Endodermal cell (in vitro differentiated cells): ENCODE data around the gene SPARC. TPM values are rescaled to one million over a fixed set of nuclear protein-coding genes. Genes with fewer than 3 reads are reported as not detected.

Source experiments
- DNase-seq: peaks from one replicate; pipeline ENCODE4 v3.0.0-alpha.2; 2017
- H3K27ac ChIP-seq: 2 replicates; pipeline ENCODE4 v1.5.1; 2013; ENCODE audit warnings: mild to moderate bottlenecking, low read depth, low read length, moderate library complexity
- H3K27me3 ChIP-seq: 2 replicates; pipeline ENCODE4 v1.6.1; 2013; ENCODE audit warnings: mild to moderate bottlenecking, low read length, moderate library complexity; ENCODE audit not compliant: insufficient read depth, control insufficient read depth, poor library complexity, severe bottlenecking
- H3K36me3 ChIP-seq: 2 replicates; pipeline ENCODE4 v1.7.0; 2013; ENCODE audit warnings: mild to moderate bottlenecking, low read length, moderate library complexity; ENCODE audit not compliant: control insufficient read depth, insufficient read depth
- H3K4me1 ChIP-seq: one replicate; pipeline ENCODE4 v1.7.0; 2013; ENCODE audit warnings: low read length; ENCODE audit not compliant: control insufficient read depth, insufficient read depth
- H3K4me3 ChIP-seq: 2 replicates; pipeline ENCODE4 v1.5.1; 2013; ENCODE audit warnings: mild to moderate bottlenecking, low read length, moderate library complexity
- H3K9ac ChIP-seq: 2 replicates; pipeline ENCODE4 v1.6.1; 2013; ENCODE audit warnings: mild to moderate bottlenecking, low read length, moderate library complexity; ENCODE audit not compliant: poor library complexity, severe bottlenecking; ENCODE audit errors: extremely low read depth
- H3K9me3 ChIP-seq: 2 replicates; pipeline ENCODE4 v1.6.1; 2013; ENCODE audit warnings: mild to moderate bottlenecking, low read length, moderate library complexity; ENCODE audit not compliant: control insufficient read depth
- H3K27ac Mint-ChIP-seq: 2 replicates; pipeline ENCODE4 v1.8.0; 2020; ENCODE audit warnings: mixed read lengths
- H3K27me3 Mint-ChIP-seq: 2 replicates; pipeline ENCODE4 v1.8.0; 2021; ENCODE audit warnings: mild to moderate bottlenecking, mixed read lengths; ENCODE audit not compliant: insufficient read depth
- H3K36me3 Mint-ChIP-seq: 2 replicates; pipeline ENCODE4 v1.8.0; 2020; ENCODE audit warnings: low read depth, mixed read lengths
- H3K4me1 Mint-ChIP-seq: 2 replicates; pipeline ENCODE4 v1.8.0; 2020; ENCODE audit warnings: mixed read lengths
- H3K4me3 Mint-ChIP-seq: 2 replicates; pipeline ENCODE4 v1.8.0; 2020; ENCODE audit warnings: mild to moderate bottlenecking, moderate library complexity, mixed read lengths
- H3K9me3 Mint-ChIP-seq: 2 replicates; pipeline ENCODE4 v1.8.0; 2020; ENCODE audit warnings: mild to moderate bottlenecking, mixed read lengths
- WGBS, 2 experiments: methylation state at CpG; one replicate each; pipeline versions ENCODE4 v1.1.5 to v1.1.7; 2013; ENCODE audit warnings: missing lambda C conversion rate in 2 of 2, mixed read lengths in 1 of 2; ENCODE audit not compliant: insufficient coverage in 1 of 2, insufficient read length in 1 of 2; 5-methylcytosine and 5-hydroxymethylcytosine counted together
- total RNA-seq, 2 donors: library from RNA; stranded (reverse); fragmentation: NEBNext Ultra II Directional in 1 of 2; extraction: Animal tissue kit (Norgen Biotek cat#: 25700) in 1 of 2; gene quantifications; 2 replicates in 1 of 2; 3 replicates in 1 of 2; pipeline ENCODE4 v1.2.1, GENCODE V29; 2021
- TF ChIP-seq, protein P1 (sequence below): fragments of 200-600 bp; sonication (generic); conservative IDR thresholded peaks from 2 replicates; pipeline ENCODE4 v1.5.0; 2021; ENCODE audit warnings: antibody characterized with exemption, mild to moderate bottlenecking

The SPARC gene
- total RNA-seq, 2 donors from 2014 or later, result 523 to 643 TPM

DNA sequence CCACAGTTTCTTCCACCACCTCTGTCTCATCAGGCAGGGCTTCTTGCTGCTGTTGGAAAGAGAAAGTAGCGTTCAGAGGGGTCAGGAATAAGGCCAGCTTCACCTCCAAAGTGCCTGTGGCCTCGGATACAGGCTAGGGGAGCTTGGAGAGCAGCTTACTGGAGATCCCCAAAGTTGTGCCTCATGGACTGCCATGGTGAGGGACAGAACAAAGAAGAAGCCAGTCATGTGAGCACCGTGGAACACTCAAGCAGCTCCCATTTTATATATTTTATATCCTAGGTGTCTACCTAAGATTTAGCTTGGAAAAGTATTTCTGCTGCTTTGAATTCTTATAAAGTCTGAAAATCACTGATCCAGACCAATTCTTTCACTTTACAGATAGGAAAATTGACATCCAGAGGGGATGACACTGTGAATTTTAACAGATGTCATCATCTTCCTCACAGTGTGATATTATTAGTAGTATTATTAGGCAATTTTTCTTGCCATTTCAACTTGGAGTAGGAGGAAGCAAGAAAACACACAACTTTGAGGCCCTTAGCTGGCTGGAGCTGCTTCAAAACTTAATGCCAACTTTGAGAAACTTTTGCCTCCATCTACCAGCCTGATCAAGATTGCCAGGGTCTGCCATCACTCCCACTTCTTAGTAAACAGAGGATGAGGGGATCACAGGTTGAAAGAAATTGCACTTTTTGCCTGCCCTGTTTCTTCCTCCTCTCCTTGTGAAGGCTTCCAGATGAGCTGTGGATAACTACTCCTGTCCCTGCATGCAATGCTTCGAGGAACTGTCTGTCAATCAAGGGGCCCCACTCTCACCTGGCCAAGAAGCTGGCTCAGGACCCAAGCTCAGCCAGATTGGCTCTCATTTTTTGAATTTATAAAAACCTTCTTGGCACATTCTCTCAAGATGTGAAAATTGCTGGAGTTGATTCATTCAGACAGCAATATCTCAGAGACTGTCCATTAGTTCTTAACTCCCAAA, 11.8 kb downstream of the SPARC start:
- Mint-ChIP-seq H3K27ac (peak overlapping the region; percentile 67), H3K4me3 (peak overlapping the region; percentile 0)

DNA sequence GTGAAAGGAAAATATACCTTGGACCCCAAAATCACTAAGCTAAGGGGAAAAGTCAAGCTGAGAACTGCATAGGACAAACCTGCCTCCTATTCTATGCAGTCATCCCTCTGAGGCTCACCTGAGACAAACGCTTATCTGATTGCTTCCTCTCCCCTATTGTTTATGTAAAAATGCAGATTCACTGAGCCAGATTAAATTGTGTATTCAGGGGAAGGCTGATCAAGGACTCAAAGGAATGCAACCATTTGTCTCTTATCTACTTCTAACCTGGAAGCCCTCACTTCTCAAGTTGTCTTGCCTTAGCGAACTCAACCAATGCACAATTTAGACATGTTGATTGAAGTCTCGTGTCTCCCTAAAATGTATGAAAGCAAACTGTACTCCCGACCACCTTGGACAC, 13.3 kb downstream of the SPARC start:
- H3K4me1 ChIP-seq, result peaks cover 44% of the 10 kb centered on the region
- Mint-ChIP-seq H3K4me1 (peaks cover 64% of the 10 kb centered on the region), H3K4me3 (peak overlapping the region; percentile 5), H3K36me3 (peaks cover 57% of the 10 kb centered on the region), H3K27me3 (no peaks in the 10 kb centered on the region), H3K27ac (peak overlapping the region; percentile 91), H3K9me3 (no peaks in the 10 kb centered on the region)
- H3K27ac ChIP-seq, result peak overlapping the region; percentile 13
- H3K9ac ChIP-seq, result peak overlapping the region; percentile 49
- H3K36me3 ChIP-seq, result peaks cover 68% of the 10 kb centered on the region
- no peaks in the 10 kb centered on the region for H3K9me3 ChIP-seq
- no peaks in the 10 kb centered on the region for H3K27me3 ChIP-seq
- H3K4me3 ChIP-seq, result no peak overlapping the region
- DNase-seq, result no peak
- WGBS, 2 experiments, result 34 to 86% methylated on average over 3 to 4 of the region's 4 CpGs
- TF ChIP-seq, protein P1, sequence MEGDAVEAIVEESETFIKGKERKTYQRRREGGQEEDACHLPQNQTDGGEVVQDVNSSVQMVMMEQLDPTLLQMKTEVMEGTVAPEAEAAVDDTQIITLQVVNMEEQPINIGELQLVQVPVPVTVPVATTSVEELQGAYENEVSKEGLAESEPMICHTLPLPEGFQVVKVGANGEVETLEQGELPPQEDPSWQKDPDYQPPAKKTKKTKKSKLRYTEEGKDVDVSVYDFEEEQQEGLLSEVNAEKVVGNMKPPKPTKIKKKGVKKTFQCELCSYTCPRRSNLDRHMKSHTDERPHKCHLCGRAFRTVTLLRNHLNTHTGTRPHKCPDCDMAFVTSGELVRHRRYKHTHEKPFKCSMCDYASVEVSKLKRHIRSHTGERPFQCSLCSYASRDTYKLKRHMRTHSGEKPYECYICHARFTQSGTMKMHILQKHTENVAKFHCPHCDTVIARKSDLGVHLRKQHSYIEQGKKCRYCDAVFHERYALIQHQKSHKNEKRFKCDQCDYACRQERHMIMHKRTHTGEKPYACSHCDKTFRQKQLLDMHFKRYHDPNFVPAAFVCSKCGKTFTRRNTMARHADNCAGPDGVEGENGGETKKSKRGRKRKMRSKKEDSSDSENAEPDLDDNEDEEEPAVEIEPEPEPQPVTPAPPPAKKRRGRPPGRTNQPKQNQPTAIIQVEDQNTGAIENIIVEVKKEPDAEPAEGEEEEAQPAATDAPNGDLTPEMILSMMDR, result no peak

More for the DNA sequence above, 11.8 kb downstream of the SPARC start:
- Mint-ChIP-seq H3K36me3 (peaks cover 43% of the 10 kb centered on the region), H3K27me3 (no peaks in the 10 kb centered on the region), H3K4me1 (peaks cover 68% of the 10 kb centered on the region), H3K9me3 (no peaks in the 10 kb centered on the region)
- H3K9ac ChIP-seq, result no peak overlapping the region
- no peaks in the 10 kb centered on the region for H3K27me3 ChIP-seq
- H3K4me1 ChIP-seq, result peaks cover 44% of the 10 kb centered on the region
- peaks cover 61% of the 10 kb centered on the region for H3K36me3 ChIP-seq
- no peak overlapping the region for H3K27ac ChIP-seq
- DNase-seq, result no peak
- 93% methylated on average over 4 of the region's 4 CpGs; no CpG with 5 or more reads in 1 of the 2 experiments for WGBS, 2 experiments
- no peak overlapping the region for H3K4me3 ChIP-seq
- TF ChIP-seq, protein P1, result no peak
- no peaks in the 10 kb centered on the region for H3K9me3 ChIP-seq

DNA sequence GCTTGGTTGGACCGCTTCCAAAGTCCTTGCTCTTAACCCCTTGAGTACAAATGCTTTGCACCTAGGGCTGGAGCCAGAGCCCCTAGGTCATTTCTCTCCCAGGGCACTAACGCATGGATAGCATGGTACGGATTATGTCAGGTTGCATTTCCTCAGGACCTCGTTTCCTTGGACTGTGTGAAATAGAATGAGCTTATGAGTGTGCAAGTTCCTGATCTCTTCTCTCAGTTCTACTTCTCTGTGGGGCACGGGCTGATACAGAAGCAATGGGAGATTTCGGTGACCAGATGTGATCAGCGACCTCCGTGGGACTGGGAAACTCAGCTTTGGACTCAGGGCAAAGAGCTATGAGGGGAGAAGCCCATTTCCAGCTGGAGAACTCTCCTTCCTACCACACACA, 14.2 kb downstream of the SPARC start:
- Mint-ChIP-seq H3K4me1 (peaks cover 54% of the 10 kb centered on the region), H3K27me3 (no peaks in the 10 kb centered on the region), H3K4me3 (peak overlapping the region; percentile 5), H3K36me3 (peaks cover 65% of the 10 kb centered on the region), H3K9me3 (no peaks in the 10 kb centered on the region), H3K27ac (peak overlapping the region; percentile 91)
- H3K27me3 ChIP-seq, result no peaks in the 10 kb centered on the region
- no peak overlapping the region for H3K27ac ChIP-seq
- H3K4me3 ChIP-seq, result no peak overlapping the region
- H3K36me3 ChIP-seq, result peaks cover 75% of the 10 kb centered on the region
- no peaks in the 10 kb centered on the region for H3K9me3 ChIP-seq
- H3K9ac ChIP-seq, result peak overlapping the region; percentile 28
- 95 to 100% methylated on average over 3 to 8 of the region's 8 CpGs for WGBS, 2 experiments
- no peak for DNase-seq
- peaks cover 37% of the 10 kb centered on the region for H3K4me1 ChIP-seq
- TF ChIP-seq, protein P1, result no peak
